SK-MEL-5 (cell line): ENCODE data around the gene GCNT2. TPM values are rescaled to one million over a fixed set of nuclear protein-coding genes. Genes with fewer than 3 reads are reported as not detected.
"Not testable (repeated sequence)": the region's sequence is repeated elsewhere in the genome, so short reads cannot be mapped to it uniquely, and the experiment has no call there.

ENCODE experiments used
- DNase-seq: peaks from one replicate; pipeline ENCODE4 v3.0.0-alpha.2; 2016; ENCODE audit warnings: low read depth, low spot score
- in situ Hi-C: cut with HindIII; loops from 2 replicates; pipeline ENCODE4 v1.10.0; 2016; ENCODE audit warnings: low sequenced_read_pairs, high pct_unique_total_duplicates, low pct_unique_long_range_greater_than_20kb
- total RNA-seq: library from RNA; depleted of rRNA; stranded (reverse); fragments of >200 nt; shearing (Covaris generic); gene quantifications from 2 replicates; pipeline ENCODE4 v1.2.3, GENCODE V29; 2014

The GCNT2 gene
- total RNA-seq, 1 experiment from 2014 or later = 39.8 TPM

DNA sequence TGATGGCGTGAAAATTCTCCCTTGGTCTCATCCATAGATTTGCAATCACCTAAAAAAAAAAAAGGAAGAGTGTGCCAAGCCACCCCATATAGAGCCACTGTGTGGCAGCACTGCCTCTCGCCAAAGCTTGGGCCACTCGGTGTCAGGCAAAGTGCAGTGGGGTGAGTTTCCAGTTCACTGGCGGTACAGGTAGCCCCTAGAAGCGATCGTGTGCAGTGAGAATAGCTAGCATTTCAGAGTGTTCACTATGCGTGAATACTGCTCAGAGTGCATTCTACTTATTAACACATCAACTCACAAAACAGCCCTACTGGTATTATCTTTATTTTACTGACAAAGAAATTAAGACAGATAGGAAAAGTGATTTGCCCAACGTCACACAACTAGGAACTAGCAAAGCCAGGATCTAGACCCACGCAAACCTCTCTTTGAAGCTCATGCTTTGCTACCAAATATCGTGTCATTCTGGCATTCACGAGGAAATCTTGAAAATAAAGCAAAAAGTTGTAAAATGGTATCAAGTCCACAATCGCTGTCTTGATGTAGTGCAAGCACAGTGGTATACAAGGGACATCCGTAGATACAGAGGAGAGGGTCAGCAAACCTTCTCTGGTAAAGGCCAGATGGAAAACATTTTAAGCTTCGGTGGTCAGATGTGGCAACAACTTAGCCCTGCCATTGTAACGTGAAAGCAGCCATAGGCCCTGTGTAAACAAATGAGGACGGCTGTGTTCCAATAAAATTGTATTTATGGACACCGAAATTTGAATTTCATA lies 10.4 kb upstream of the GCNT2 start:
- DNase-seq = peak; percentile 89
- in situ Hi-C loops = no loop called here

DNA sequence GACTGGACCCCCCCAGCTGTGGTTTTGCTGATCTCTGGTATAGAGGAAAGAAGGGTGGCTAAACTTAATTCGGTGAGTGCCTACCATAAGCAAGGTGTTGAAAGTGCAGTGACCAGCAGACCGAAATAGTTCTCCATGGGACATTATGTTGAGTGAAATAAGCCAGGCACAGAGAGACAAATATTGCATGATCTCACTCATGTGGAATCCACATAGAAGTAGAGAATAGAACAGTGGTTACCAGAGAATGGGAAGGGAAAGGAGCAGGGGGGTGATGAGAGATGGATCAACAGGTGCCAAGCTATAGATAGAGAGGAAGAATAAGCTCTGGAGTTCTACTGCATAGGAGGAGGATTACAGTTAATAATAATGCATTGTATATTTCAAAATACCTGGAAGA lies 9.7 kb upstream of the GCNT2 start:
- in situ Hi-C loops = no loop called here

DNA sequence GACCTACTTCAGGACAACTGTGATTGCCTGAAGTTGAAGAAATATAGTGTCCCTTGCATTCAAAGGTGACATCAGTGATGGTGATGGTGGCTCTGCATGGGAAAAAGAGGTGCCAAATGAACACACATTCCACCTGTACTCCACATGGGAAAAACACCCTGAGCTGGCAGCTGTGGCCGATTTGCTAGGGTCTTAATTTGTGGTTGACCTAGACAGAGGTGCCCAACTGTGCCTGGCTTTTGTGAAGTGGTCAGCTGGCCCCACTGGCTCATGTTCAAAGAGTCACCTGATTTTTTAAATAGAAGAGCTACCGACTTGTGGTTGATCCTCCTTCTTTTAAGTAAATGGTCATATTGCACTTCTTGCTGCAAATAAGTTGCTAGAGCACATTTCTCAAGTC lies 7.6 kb upstream of the GCNT2 start:
- in situ Hi-C loops = no loop called here
- no peak for DNase-seq

More for the DNA sequence above, 9.7 kb upstream of the GCNT2 start:
- DNase-seq = no peak

DNA sequence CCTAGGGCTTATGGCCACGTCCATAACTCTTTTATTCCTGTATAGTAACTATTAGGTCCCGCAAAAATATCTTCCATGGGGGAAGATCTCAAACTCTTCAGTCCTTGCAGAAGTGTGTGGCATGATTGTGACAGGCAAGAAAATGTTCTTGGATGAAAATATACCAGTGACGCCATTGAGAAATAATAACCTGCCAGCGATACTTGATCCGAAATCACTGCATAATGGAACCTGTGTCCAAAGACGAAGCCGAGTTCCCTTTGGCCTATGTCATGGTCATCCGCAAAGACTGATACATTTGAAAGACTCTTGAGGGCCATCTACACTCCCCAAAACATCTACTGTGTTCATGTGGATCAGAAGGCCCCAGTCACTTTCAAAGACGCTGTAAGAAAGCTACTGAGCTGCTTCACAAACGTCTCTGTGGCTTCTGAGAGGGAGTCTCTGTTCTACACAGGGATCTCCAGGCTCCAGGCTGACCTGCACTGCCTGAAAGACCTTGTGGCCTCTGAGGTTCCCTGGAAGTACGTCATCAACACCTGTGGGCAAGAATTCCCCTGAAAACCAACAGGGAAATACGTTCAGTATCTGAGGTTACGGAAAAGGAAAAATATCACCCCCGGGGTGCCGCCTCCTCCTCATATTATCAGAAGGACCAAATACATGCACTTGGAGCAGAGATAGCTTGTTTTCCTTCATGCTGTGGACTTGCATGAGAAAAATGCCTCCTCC lies 6.9 kb upstream of the GCNT2 start:
- in situ Hi-C loops = no loop called here
- no peak for DNase-seq

DNA sequence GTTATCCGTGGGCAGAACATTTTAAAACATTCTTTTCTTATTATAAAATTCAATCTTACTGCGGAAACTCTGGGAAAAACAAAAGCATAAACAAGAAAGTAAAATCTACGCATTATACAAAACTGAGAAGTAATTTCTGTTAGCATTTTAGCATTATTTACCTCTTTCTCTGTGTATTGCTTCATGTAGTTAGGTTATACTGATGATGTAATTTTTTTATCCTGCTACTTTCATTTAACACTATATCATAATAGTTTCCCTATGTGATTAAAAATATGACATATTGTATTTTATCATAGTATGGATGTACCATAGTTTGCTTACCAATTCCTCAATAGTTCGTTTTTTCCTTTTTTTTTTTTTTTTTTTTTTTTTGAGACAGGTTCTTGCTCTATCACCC lies 4.2 kb upstream of the GCNT2 start:
- in situ Hi-C loops = no loop called here
- DNase-seq = no peak

DNA sequence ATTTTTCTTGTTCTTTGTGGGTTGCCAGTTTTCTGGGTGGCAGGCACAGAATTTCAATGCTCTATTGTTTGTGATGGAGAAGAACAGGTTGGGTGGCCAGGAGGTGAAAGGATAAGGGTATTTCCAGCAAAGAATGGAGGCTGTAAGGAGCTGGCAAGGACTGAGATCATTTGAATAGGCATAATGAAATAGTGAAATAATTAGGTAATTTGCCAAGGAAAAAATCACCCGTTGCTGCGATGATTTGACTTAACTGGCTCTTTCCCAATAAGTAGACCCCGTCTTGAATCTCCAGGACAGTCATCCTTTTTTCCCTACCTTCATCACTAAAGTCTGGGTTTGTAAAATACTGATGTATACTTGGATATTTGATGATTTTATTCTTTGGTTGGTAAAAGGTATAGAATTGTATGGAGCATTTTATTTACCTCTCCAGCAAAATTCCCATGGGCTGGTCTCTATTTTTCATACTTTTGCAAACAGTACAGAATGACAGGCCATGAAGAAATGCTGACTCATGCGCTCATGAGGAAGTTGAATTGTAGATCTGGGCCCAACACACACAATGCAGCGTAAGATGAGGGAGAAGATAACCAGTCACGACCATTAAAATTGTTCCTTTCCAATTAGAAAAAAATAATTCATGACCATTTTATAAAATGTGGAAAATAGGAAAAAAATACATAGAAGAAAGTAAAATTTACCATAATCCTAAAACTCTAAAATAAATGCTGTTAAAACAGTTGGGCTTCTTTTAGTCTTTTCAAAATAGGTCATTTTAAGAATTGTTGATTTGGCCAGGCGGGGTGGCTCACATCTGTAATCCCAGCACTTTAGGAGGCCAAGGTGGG lies 2.4 kb upstream of the GCNT2 start:
- DNase-seq = no peak
- in situ Hi-C loops = no loop called here

DNA sequence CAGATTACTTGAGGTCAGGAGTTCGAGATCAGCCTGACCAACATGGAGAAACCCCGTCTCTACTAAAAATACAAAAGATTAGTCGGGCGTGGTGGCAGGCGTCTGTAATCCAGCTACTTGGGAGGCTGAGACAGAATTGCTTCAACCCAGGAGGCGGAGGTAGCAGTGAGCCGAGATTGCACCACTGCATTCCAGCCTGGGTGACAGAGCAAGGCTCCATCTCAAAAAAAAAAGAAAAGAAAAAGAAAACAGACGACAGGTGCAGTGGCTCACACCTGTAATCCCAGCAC lies 1.8 kb upstream of the GCNT2 start:
- in situ Hi-C loops, DNase-seq: not testable (repeated sequence)

DNA sequence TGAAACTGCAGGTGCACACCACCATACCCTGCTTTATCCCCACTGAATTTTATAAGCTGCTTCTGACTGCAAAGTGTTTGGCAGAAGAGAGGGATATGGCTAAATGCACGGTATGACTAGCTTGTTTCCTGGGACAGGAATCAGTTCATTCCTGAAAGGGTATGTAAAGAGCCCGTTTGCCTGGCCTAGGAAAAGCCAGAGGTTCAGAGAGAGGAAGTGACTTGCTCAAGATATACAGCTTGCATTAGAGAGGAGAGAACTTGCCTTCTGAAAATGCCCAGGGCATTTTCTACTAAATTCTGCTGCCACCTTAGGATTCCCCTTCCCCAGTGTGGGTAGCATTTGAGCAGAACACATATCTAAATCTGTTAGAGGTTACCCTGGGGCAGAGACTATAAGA lies 683 bp upstream of the GCNT2 start:
- peak; percentile 47 for DNase-seq
- in situ Hi-C loops = no loop called here

DNA sequence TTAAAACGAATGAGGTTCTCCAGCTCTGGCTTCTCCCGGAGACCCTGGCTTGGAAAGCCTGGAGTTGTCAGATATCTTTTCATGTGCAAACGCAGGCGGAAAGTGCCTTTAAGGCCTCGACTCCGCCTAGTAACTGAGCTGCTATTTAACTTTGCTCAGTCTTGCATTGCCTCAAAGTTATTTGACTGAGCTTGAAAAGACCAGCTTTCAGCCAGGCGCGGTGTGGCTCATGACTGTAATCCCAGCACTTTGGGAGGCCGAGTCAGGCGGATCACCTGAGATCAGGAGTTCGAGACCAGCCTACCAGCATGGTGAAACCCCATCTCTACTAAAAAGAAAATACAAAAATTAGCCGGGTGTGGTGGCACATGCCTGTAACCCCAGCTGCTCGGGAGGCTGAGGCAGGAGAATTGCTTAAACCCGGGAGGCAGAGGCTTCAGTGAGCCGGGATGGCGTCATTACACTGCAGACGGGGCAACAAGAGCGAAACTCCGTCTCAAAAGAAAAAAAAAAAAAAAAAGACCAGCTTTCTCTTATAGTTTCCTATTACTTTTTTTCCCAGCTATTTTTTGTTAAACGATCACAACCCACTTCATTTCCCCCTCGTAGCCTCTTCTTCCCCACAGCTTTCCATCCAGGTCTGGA lies 1.9 kb downstream of the GCNT2 start:
- DNase-seq = peak; percentile 41
- in situ Hi-C loops = no loop called here

DNA sequence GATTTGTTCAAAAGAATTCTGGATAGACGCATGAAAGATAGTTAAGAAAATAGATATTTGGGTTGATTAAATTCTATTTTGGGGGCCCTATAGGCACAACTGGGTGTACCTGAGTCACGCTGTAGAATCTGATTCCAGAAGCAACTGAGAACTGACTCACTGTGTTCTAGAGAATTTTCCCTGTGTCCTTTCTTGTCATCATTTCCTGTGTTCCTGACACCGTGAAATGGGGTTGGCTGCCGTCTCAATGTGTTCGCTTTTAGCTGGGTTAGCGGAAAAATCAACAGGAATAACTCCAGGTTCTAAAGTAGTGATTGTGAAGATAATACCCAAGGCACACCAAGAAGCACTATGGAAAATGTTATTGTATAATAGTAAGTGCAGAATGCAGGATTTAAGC lies 5.0 kb downstream of the GCNT2 start:
- in situ Hi-C loops = no loop called here
- no peak for DNase-seq

DNA sequence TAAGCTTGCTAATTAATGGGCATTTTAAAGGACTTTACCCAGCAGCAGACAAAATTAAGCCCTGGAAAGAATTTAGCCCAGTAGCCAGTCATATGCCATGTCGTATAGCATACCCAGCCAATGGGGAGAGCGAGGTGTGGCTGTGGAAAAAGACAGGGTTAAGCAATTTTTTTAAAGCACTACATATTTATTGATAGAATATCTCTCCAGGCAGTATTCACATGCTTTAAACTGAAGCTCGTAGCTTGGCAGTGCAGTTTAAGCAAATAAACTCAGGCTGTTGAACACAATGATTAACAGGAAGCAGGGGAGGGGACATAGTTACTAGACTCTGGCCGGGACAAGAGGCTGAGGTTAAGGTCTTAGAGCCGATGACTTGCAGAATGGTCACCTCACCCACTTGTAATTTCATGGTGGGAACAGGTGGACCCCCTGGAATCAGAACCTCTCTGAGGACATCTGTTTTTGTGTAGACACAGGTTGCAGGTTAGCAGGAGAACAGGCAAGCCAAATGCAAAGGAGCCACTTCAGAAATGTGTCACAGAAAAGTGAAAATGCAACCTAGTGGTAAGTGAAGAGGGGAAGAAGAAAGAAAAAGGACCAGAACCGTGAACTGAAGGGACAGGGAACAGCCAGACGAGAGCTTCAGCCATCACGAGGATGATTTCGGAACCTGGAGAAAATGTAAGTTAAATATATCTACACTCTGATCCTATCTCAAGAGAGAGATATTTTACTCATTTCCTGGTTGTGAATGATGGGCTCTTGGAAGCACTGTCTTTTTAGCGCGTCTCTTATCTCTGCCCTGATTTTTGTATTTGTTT lies 7.2 kb downstream of the GCNT2 start:
- peak; percentile 68 for DNase-seq
- in situ Hi-C loops = no loop called here

DNA sequence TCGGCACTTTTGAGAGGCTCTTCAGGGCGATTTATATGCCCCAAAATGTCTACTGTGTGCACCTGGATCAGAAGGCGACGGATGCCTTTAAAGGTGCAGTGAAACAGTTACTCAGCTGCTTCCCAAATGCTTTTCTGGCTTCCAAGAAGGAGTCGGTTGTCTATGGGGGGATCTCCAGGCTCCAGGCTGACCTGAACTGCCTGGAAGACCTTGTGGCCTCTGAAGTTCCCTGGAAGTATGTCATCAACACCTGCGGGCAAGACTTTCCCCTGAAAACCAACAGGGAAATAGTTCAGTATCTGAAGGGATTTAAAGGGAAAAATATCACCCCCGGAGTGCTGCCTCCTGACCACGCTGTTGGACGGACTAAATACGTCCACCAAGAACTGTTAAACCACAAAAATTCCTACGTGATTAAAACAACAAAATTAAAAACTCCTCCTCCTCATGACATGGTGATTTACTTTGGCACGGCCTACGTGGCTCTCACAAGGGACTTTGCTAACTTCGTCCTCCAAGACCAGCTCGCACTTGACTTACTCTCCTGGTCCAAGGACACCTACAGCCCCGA lies 8.2 kb downstream of the GCNT2 start:
- peak; percentile 30 for DNase-seq
- in situ Hi-C loops = no loop called here

DNA sequence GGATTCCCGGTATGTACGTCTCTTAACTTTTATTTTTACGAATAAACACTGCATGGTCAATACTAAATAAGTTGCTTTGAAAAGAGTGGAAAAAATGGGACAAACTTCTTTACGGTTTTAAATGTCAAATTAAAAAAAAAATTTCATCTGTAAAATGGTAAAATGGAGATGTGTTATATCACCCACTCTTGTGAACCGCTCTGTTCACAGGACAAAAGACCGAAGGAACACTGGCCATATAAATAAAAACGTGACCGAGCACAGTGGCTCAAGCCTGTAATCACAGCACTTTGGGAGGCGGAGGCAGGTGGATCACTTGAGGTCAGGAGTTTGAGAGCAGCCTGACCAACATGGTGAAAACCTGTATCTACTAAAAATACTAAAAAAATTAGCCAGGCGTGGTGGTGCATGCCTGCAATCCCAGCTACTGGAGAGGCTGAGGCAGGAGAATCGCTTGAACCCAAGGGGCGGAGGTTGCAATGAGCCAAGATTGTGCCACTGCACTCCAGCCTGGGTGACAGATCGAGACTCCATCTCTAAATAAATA lies 8.8 kb downstream of the GCNT2 start:
- DNase-seq, in situ Hi-C loops: not testable (repeated sequence)

DNA sequence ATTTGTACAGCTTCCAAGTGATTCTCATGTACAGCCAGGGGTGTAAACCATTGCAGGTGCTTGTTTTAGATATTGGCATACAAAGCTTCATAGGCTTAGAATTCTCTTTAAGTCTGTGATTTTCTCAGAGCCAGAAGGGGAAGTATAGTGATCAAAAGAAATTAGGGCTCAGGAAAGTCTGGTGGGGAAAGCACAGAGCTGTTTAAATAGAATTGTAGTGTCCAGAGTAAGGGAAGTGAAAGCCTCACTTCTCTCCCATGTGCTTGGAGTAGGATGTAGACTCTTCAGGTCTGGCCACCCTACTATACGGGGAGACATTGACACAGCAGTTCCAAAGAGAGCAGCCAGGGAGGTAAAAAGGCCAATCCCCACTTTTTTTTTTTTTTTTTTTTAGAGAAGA lies 10.4 kb downstream of the GCNT2 start:
- in situ Hi-C loops = no loop called here
- DNase-seq = peak; percentile 24

DNA sequence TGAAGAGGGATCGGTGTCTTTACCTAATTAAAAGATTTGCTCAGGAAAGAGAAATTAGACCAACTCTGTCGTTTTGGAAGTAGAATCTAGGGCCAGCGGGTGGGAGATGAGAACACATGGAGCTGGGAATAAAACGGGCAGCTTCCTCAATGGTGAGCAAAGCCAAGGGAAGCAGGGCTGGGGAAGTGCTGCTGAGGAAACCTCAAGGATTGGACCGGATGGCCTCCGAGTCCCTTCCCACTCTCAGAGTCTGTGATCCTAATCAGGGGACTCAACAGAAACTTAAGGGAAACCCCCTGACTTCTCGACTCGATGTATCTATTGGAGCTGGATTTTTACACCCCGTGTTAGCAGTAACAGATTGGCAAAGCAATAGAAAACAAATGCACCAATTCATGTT lies 10.8 kb downstream of the GCNT2 start:
- DNase-seq = peak; percentile 40
- in situ Hi-C loops = no loop called here

DNA sequence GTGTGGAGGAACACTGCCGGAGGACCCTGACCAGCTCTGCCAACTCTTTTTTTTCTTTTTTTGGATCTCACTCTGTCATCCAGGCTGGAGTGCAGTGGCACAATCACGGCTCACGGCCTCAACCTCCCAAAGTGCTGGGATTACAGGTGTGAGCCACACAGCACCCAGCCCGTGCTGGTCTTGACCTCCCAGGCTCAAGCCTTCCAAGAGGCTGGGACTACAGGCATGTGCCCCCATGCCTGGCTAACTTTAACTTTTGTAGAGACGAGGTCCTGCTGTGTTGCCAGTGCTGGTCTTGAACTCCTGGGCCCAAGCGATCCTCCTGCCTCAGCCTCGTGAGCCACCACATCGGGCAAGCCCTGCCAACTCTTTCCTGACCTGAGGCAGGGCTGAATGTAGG lies 11.2 kb downstream of the GCNT2 start:
- no peak for DNase-seq
- in situ Hi-C loops = no loop called here

DNA sequence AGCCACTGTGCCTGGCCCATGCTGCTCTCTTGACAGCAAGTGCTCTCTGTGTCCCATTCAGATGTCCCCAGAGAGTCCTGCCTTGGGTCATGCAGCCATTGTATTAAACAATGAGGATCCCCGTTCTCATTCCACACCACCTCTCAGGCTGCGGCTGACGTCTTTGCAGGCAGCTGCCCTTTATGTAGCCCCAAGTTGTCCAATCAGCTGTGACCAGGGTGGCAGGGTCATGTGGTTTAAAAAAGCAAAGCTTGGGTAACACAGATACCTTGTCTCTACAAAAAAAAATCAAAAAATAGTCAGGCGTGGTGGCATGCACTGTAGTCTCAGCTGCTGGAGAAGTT lies 13.2 kb downstream of the GCNT2 start:
- in situ Hi-C loops = no loop called here
- no peak for DNase-seq
